GM10847 (cell line): Measurements from ENCODE around the gene ADAT3.

Experiments
- POLR2A ChIP-seq: IDR thresholded peaks from 2 replicates; pipeline ENCODE4 v1.6.1; 2011; ENCODE audit not compliant: insufficient read length; ENCODE audit errors: extremely low read depth

ADAT3 gene

GRCh38 chr19:1880611-1881392 is 24.4 kb upstream of the ADAT3 start:
- no peak for TF ChIP-seq POLR2A

- no peak for TF ChIP-seq POLR2A
These were observed 23.0 kb upstream of the ADAT3 start for GRCh38 chr19:1882089-1882785.

GRCh38 chr19:1882786-1883692 is 22.2 kb upstream of the ADAT3 start:
- TF ChIP-seq POLR2A, result no peak

- no peak for TF ChIP-seq POLR2A
These were observed 21.4 kb upstream of the ADAT3 start for GRCh38 chr19:1883784-1884183.

- TF ChIP-seq POLR2A, result no peak
These were observed 20.9 kb upstream of the ADAT3 start for GRCh38 chr19:1884291-1884718.

GRCh38 chr19:1884719-1885334 is 20.4 kb upstream of the ADAT3 start:
- TF ChIP-seq POLR2A, result no peak

GRCh38 chr19:1885398-1886119 is 19.6 kb upstream of the ADAT3 start, which contains the start of gene ABHD17A:
ABHD17A (minus strand) TSS chr19:1885496; CDS start chr19:1881566, 3,930 bp downstream.
- peak; percentile 45 for TF ChIP-seq POLR2A

GRCh38 chr19:1888385-1888784 is 16.8 kb upstream of the ADAT3 start:
- no peak for TF ChIP-seq POLR2A

GRCh38 chr19:1889907-1890306 is 15.3 kb upstream of the ADAT3 start:
- no peak for TF ChIP-seq POLR2A

GRCh38 chr19:1893791-1894190 is 11.4 kb upstream of the ADAT3 start:
- TF ChIP-seq POLR2A, result no peak

- no peak for TF ChIP-seq POLR2A
These were observed 8.7 kb upstream of the ADAT3 start for GRCh38 chr19:1896508-1896907.

GRCh38 chr19:1901940-1902404 is 3.2 kb upstream of the ADAT3 start:
- no peak for TF ChIP-seq POLR2A

GRCh38 chr19:1902923-1903322 is 2.3 kb upstream of the ADAT3 start:
- no peak for TF ChIP-seq POLR2A

GRCh38 chr19:1904860-1905109 is 414 bp upstream of the ADAT3 start:
- no peak for TF ChIP-seq POLR2A
